Right lobe of liver (tissue), 6 donors: ENCODE results near the gene EML4. TPM values are rescaled to one million over a fixed set of nuclear protein-coding genes. Genes with fewer than 3 reads are reported as not detected.

Experiments used
- ATAC-seq, 4 donors: fragments of 200-7000 bp; cut with Tn5 transposase; one replicate each; pipeline ENCODE4 v1.9.1; 2020; ENCODE audit warnings: mild to moderate bottlenecking in 4 of 4, moderate library complexity in 4 of 4
- DNase-seq, 3 donors: peaks; one replicate each; pipeline ENCODE4 v3.0.0-alpha.2; 2020
- H3K27ac ChIP-seq, 3 donors: fragments of 200-600 bp; one replicate each; pipeline ENCODE4 v1.8.0; 2022
- H3K27me3 ChIP-seq, 2 donors: fragments of 200-600 bp; one replicate each; pipeline ENCODE4 v1.8.0; 2022
- H3K36me3 ChIP-seq, 4 donors: fragments of 200-600 bp; sonication (generic) in 1 of 4; one replicate each; pipeline versions ENCODE4 v1.5.1 to v1.8.0; 2017 to 2022; ENCODE audit warnings: control low read depth in 1 of 4
- H3K4me1 ChIP-seq, 4 donors: fragments of 200-600 bp; sonication (generic) in 1 of 4; one replicate each; pipeline versions ENCODE4 v1.5.1 to v1.8.0; 2017 to 2022; ENCODE audit warnings: control low read depth in 1 of 4
- H3K4me3 ChIP-seq, 3 donors: fragments of 200-600 bp; one replicate each; pipeline ENCODE4 v1.8.0; 2022
- H3K9me3 ChIP-seq, 4 donors: fragments of 200-600 bp; sonication (generic) in 1 of 4; one replicate each; pipeline versions ENCODE4 v1.5.1 to v1.8.0; 2017 to 2022; ENCODE audit warnings: control low read depth in 1 of 4
- CTCF ChIP-seq, 4 donors: fragments of 200-600 bp in 3 of 4; fragments of 450-650 bp in 1 of 4; IDR thresholded peaks; one replicate each; pipeline versions ENCODE4 v1.5.1 to v1.8.0; 2016 to 2022; ENCODE audit warnings: antibody characterized with exemption in 4 of 4, mild to moderate bottlenecking in 2 of 4
- POLR2A ChIP-seq: fragments of 450-650 bp; IDR thresholded peaks from one replicate; pipeline ENCODE4 v1.6.1; 2017; ENCODE audit warnings: antibody characterized with exemption, mild to moderate bottlenecking
- WGBS: methylation state at CpG from one replicate; pipeline ENCODE4 v1.1.6; 2018; ENCODE audit warnings: low coverage, low lambda C conversion rate; ENCODE audit not compliant: insufficient coverage; ENCODE audit errors: missing lambda C conversion rate; 5-methylcytosine and 5-hydroxymethylcytosine counted together
- intact Hi-C, 2 donors: fragments of 100-400 bp; cut with DNase I; formaldehyde crosslinking; loops; one replicate each; pipeline versions ENCODE4 v1.11.2 to v1.14.1; 2022
- total RNA-seq, 6 experiments: library from RNA; depleted of rRNA in 2 of 6; stranded (reverse); fragments of >200 nt in 2 of 6; fragmentation: NEBNext Ultra II Directional in 3 of 6; extraction: Animal tissue kit (Norgen Biotek cat#: 25700) in 3 of 6; gene quantifications; one replicate each; pipeline versions ENCODE4 v1.1.0 to v1.2.4, GENCODE V29; 2016 to 2023
- donor health status: DM: no; HTN: yes; CAD: no.
- donor health status: DM: no; HTN: no; CAD: no.
- donor health status: DM: no; HTN: no; CAD: no.
- donor health status: DM: no; HTN: yes; CAD: no.
- donor health status: DM: no; HTN: yes; CAD: no.

EML4 gene
- total RNA-seq, 6 experiments from 2014 or later, result 28.3 to 55.7 (median 36.7) TPM

GRCh38 chr2:42199626-42200025 is 30.5 kb downstream of the EML4 start:
- H3K27ac ChIP-seq, result no peak overlapping the region
- no peak overlapping the region for H3K4me3 ChIP-seq
- WGBS, result 83% methylated on average over 5 of the region's 5 CpGs
- no peaks in the 10 kb centered on the region for H3K9me3 ChIP-seq
- peaks cover 0 to 31% (median 14%) of the 10 kb centered on the region in 4 donors for H3K4me1 ChIP-seq
- TF ChIP-seq POLR2A (no peak), CTCF (IDR thresholded peaks at IDR 0.05) (no peak)
- H3K36me3 ChIP-seq, result no peaks in the 10 kb centered on the region
- ATAC-seq, result no peak
- H3K27me3 ChIP-seq, result no peaks in the 10 kb centered on the region
- no peak for DNase-seq
- intact Hi-C loops, result loop anchor here in 1 of 2 donors (10.0 kb wide), 1 partner anchor 105 kb away; no protein-coding TSS in a partner anchor

GRCh38 chr2:42200926-42201855 is 32.0 kb downstream of the EML4 start:
- intact Hi-C loops, result no loop called here
- 79% methylated on average over 5 of the region's 5 CpGs for WGBS
- DNase-seq (no peak), ATAC-seq (no peak)
- Histone ChIP-seq H3K27ac (no peak overlapping the region), H3K4me1 (peaks cover 0 to 19% (median 8%) of the 10 kb centered on the region in 4 donors), H3K9me3 (no peaks in the 10 kb centered on the region), H3K36me3 (no peaks in the 10 kb centered on the region), H3K27me3 (no peaks in the 10 kb centered on the region), H3K4me3 (no peak overlapping the region)
- no peak for TF ChIP-seq CTCF (IDR thresholded peaks at IDR 0.05)
- no peak for TF ChIP-seq POLR2A

- no peak overlapping the region for H3K4me3 ChIP-seq
- 87% methylated on average over 2 of the region's 2 CpGs for WGBS
- no peaks in the 10 kb centered on the region for H3K36me3 ChIP-seq
- TF ChIP-seq POLR2A, result no peak
- no peak for TF ChIP-seq CTCF (IDR thresholded peaks at IDR 0.05)
- H3K4me1 ChIP-seq, result peaks cover 0 to 15% (median 6%) of the 10 kb centered on the region in 4 donors
- H3K27ac ChIP-seq, result no peak overlapping the region
- no peaks in the 10 kb centered on the region for H3K27me3 ChIP-seq
- no peaks in the 10 kb centered on the region for H3K9me3 ChIP-seq
- intact Hi-C loops, result no loop called here
- no peak for ATAC-seq
- DNase-seq, result no peak
Measured at GRCh38 chr2:42202634-42203008, 33.5 kb downstream of the EML4 start.

GRCh38 chr2:42203792-42204191 is 34.6 kb downstream of the EML4 start:
- Histone ChIP-seq H3K27ac (no peak overlapping the region), H3K9me3 (no peaks in the 10 kb centered on the region), H3K4me1 (peaks cover 0 to 15% (median 6%) of the 10 kb centered on the region in 4 donors), H3K4me3 (no peak overlapping the region), H3K27me3 (no peaks in the 10 kb centered on the region), H3K36me3 (no peaks in the 10 kb centered on the region)
- DNase-seq (no peak), ATAC-seq (peak in 1 of 4 donors; percentile 27)
- intact Hi-C loops, result no loop called here
- no peak for TF ChIP-seq CTCF (IDR thresholded peaks at IDR 0.05)
- no peak for TF ChIP-seq POLR2A
- 57% methylated on average over 4 of the region's 4 CpGs for WGBS
